ENCODE results near the gene POFUT2.
A peak's percentile ranks its signal among the peaks of the same experiment; 100 is the strongest.

The POFUT2 gene

DNA sequence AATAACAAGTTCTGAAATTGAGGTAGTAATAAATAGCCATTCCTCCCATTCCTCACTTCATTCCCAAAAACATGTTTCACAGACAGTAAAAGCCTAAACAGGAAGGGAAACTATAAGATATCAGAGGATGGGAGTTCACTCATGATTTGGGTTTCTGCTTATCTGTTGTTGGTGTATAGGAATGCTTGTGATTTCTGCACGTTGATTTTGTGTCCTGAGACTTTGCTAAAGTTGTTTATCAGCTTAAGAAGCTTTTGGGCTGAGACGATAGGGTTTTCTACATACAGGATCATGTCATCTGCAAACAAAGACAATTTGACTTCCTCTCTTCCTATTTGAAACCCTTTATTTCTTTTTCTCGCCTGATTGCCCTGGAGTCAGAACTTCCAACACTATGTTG, 26.0 kb upstream of the POFUT2 start:
- no peak overlapping the region for H3K4me3 ChIP-seq (ENCODE audit: low read depth, low read length)
- no peak for DNase-seq
- TF ChIP-seq, protein P1, sequence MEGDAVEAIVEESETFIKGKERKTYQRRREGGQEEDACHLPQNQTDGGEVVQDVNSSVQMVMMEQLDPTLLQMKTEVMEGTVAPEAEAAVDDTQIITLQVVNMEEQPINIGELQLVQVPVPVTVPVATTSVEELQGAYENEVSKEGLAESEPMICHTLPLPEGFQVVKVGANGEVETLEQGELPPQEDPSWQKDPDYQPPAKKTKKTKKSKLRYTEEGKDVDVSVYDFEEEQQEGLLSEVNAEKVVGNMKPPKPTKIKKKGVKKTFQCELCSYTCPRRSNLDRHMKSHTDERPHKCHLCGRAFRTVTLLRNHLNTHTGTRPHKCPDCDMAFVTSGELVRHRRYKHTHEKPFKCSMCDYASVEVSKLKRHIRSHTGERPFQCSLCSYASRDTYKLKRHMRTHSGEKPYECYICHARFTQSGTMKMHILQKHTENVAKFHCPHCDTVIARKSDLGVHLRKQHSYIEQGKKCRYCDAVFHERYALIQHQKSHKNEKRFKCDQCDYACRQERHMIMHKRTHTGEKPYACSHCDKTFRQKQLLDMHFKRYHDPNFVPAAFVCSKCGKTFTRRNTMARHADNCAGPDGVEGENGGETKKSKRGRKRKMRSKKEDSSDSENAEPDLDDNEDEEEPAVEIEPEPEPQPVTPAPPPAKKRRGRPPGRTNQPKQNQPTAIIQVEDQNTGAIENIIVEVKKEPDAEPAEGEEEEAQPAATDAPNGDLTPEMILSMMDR (IDR thresholded peaks at IDR 0.05; ENCODE audit: low read depth, low read length), result no peak
- no peak overlapping the region for H3K27ac ChIP-seq
- H3K27me3 ChIP-seq (ENCODE audit: insufficient read depth, low read depth, severe bottlenecking), result no peaks in the 10 kb centered on the region
- H3K36me3 ChIP-seq, result no peaks in the 10 kb centered on the region
- H3K9me3 ChIP-seq (ENCODE audit: severe bottlenecking), result no peaks in the 10 kb centered on the region

DNA sequence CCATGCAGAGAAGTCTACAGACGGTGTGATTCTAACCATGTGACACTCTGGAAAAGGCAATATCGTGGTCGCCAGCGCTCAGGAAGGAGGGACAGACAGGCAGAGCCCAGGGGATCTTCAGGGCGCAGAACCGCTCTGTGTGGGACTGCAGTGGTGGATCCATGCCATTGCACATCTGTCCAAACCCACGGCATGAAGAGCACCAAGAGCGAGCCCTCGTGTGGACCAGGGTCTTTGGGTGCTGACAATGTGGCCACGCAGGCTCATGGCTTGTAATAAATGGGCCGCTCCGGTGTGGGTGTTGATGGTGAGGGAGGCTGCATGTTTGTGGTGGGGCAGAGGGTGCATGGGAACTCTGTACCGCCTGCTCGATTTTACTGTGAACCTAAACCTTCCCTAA, 25.3 kb upstream of the POFUT2 start:
- Histone ChIP-seq H3K36me3 (no peaks in the 10 kb centered on the region), H3K27ac (no peak overlapping the region), H3K9me3 (ENCODE audit: severe bottlenecking) (no peaks in the 10 kb centered on the region), H3K4me3 (ENCODE audit: low read depth, low read length) (no peak overlapping the region), H3K27me3 (ENCODE audit: insufficient read depth, low read depth, severe bottlenecking) (no peaks in the 10 kb centered on the region)
- DNase-seq, result no peak
- TF ChIP-seq, protein P1 (IDR thresholded peaks at IDR 0.05; ENCODE audit: low read depth, low read length), result no peak

DNA sequence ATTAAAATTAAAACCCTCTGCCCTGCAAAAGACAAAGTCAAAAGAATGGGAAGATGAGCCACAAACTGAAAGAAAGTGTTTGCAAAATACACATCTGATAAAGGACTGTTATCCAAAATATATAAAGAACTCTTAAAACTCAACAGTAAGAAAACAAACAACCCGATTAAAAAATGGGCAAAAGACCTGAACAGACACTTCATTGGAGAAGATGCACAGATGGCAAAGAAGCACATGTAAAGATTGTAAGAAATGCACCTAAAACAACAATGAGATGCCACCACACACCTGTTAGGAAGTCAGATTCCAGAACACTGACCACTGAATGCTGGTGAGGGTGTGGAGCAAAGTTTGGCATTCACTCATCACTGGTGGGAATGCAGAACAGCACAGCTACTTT, 24.6 kb upstream of the POFUT2 start:
- Histone ChIP-seq H3K4me3 (ENCODE audit: low read depth, low read length) (no peak overlapping the region), H3K36me3 (no peaks in the 10 kb centered on the region), H3K27me3 (ENCODE audit: insufficient read depth, low read depth, severe bottlenecking) (no peaks in the 10 kb centered on the region), H3K27ac (no peak overlapping the region), H3K9me3 (ENCODE audit: severe bottlenecking) (no peaks in the 10 kb centered on the region)
- TF ChIP-seq, protein P1 (IDR thresholded peaks at IDR 0.05; ENCODE audit: low read depth, low read length), result no peak
- DNase-seq, result no peak

DNA sequence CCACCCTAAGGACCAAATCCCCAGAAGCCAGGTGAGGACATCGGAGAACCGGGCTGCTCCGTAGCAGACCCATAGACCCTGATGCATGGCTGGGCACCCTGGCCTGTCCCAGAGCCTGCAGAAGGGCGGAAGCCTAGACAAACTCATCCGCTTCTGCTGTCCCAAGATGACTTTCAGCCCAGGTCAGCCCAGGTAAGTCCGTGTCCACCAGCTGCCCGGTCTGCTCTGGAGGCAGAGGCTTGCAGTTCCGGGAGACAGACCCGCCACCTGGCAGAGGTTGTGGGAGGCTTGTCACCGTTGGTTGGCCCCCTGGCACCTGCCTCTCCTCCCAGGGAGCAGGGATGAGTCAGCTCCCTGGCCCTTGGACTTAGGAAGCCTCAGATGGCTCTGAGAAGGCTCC, 22.8 kb upstream of the POFUT2 start:
- H3K36me3 ChIP-seq, result no peaks in the 10 kb centered on the region
- no peaks in the 10 kb centered on the region for H3K27me3 ChIP-seq (ENCODE audit: insufficient read depth, low read depth, severe bottlenecking)
- no peaks in the 10 kb centered on the region for H3K9me3 ChIP-seq (ENCODE audit: severe bottlenecking)
- H3K4me3 ChIP-seq (ENCODE audit: low read depth, low read length), result no peak overlapping the region
- TF ChIP-seq, protein P1 (IDR thresholded peaks at IDR 0.05; ENCODE audit: low read depth, low read length), result no peak
- DNase-seq, result peak; percentile 84
- H3K27ac ChIP-seq, result no peak overlapping the region

DNA sequence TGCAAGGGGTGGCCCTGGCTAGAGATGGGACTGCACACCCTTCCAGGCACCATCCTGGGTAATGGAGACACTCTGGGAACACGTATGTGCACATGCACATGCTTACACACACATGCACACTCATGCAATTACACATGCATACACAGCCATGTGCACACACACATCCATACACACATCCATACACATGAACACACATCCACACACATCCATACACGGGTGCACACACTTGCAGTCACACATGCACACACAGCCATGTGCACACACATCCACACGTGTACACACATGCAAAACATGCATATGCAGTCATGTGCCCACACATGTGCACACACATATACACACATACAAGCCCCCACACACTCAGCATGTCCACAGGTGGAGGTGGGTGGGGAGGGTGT, 22.3 kb upstream of the POFUT2 start:
- Histone ChIP-seq H3K27ac (no peak overlapping the region), H3K36me3 (no peaks in the 10 kb centered on the region), H3K4me3 (ENCODE audit: low read depth, low read length) (no peak overlapping the region), H3K9me3 (ENCODE audit: severe bottlenecking) (no peaks in the 10 kb centered on the region), H3K27me3 (ENCODE audit: insufficient read depth, low read depth, severe bottlenecking) (no peaks in the 10 kb centered on the region)
- DNase-seq, result no peak
- TF ChIP-seq, protein P1 (IDR thresholded peaks at IDR 0.05; ENCODE audit: low read depth, low read length), result no peak

All from WERI-Rb-1 (cell line).